ENCODE data around the gene MORF4L1. TPM values are rescaled to one million over a fixed set of nuclear protein-coding genes. Genes with fewer than 3 reads are reported as not detected.
A peak's percentile ranks its signal among the peaks of the same experiment; 100 is the strongest.

MORF4L1 gene
- total RNA-seq, 2 experiments from 2014 or later, result 463 to 496 TPM

- Mint-ChIP-seq H3K4me1 (ENCODE audit: low read depth) (no peaks in the 10 kb centered on the region), H3K36me3 (ENCODE audit: low read depth) (peaks cover 13% of the 10 kb centered on the region), H3K4me3 (no peak overlapping the region), H3K27ac (no peak overlapping the region), H3K9me3 (no peaks in the 10 kb centered on the region), H3K27me3 (no peaks in the 10 kb centered on the region)
- intact Hi-C loops (cut with DNase I, micrococcal nuclease), result no loop called here
- CTCF ChIA-PET, result no interaction called here
- peak in 1 of 14 experiments; percentile 15 for DNase-seq
- POLR2A ChIA-PET, result no interaction called here
- no peak overlapping the region for H3K4me3 ChIP-seq (ENCODE audit: low read length)
- H3K4me1 ChIP-seq (ENCODE audit: insufficient read depth, low read length), result no peaks in the 10 kb centered on the region
- H3K36me3 ChIP-seq (ENCODE audit: insufficient read depth, low read length), result peaks cover 27% of the 10 kb centered on the region
- no peak overlapping the region for H3K27ac ChIP-seq (ENCODE audit: low read depth in 1 of 2, low read length in 2 of 2)
- no peak for ATAC-seq (ENCODE audit: poor library complexity)
- no peaks in the 10 kb centered on the region for H3K27me3 ChIP-seq (ENCODE audit: control insufficient read depth in 1 of 2, insufficient read depth in 2 of 2, low read length in 2 of 2)
- no peaks in the 10 kb centered on the region for H3K9me3 ChIP-seq (ENCODE audit: control insufficient read depth in 1 of 2, insufficient read depth in 1 of 2, low read length in 2 of 2)
- no peak for TF ChIP-seq CTCF (IDR thresholded peaks at IDR 0.05)
Measured at GRCh38 chr15:78928616-78929093, 56.0 kb downstream of the MORF4L1 start.

GRCh38 chr15:78929536-78930264, 57.0 kb downstream of the MORF4L1 start:
- Histone ChIP-seq H3K27ac (ENCODE audit: low read depth in 1 of 2, low read length in 2 of 2) (no peak overlapping the region), H3K4me3 (ENCODE audit: low read length) (no peak overlapping the region), H3K4me1 (ENCODE audit: insufficient read depth, low read length) (no peaks in the 10 kb centered on the region), H3K9me3 (ENCODE audit: control insufficient read depth in 1 of 2, insufficient read depth in 1 of 2, low read length in 2 of 2) (no peaks in the 10 kb centered on the region), H3K36me3 (ENCODE audit: insufficient read depth, low read length) (peaks cover 27% of the 10 kb centered on the region), H3K27me3 (ENCODE audit: control insufficient read depth in 1 of 2, insufficient read depth in 2 of 2, low read length in 2 of 2) (no peaks in the 10 kb centered on the region)
- peak in 1 of 14 experiments; percentile 21 for DNase-seq
- no peaks in the 10 kb centered on the region for H3K4me1 Mint-ChIP-seq (ENCODE audit: low read depth)
- H3K27me3 Mint-ChIP-seq, result no peaks in the 10 kb centered on the region
- intact Hi-C loops (cut with DNase I, micrococcal nuclease), result no loop called here
- CTCF ChIA-PET, result no interaction called here
- POLR2A ChIA-PET, result no interaction called here
- H3K36me3 Mint-ChIP-seq (ENCODE audit: low read depth), result peaks cover 13% of the 10 kb centered on the region
- no peaks in the 10 kb centered on the region for H3K9me3 Mint-ChIP-seq
- TF ChIP-seq CTCF (IDR thresholded peaks at IDR 0.05), result no peak
- ATAC-seq (ENCODE audit: poor library complexity), result no peak
- no peak overlapping the region for H3K4me3 Mint-ChIP-seq
- H3K27ac Mint-ChIP-seq, result no peak overlapping the region

- no peaks in the 10 kb centered on the region for H3K4me1 ChIP-seq (ENCODE audit: insufficient read depth, low read length)
- DNase-seq (peak in 1 of 14 experiments; percentile 22), ATAC-seq (ENCODE audit: poor library complexity) (no peak)
- ChIA-PET POLR2A (interaction anchor here (0.5 kb wide), 1 partner anchor 468 kb away, joined by 3 read pairs; no protein-coding TSS in a partner anchor), CTCF (no interaction called here)
- no peak overlapping the region for H3K27ac Mint-ChIP-seq
- H3K4me1 Mint-ChIP-seq (ENCODE audit: low read depth), result no peaks in the 10 kb centered on the region
- H3K9me3 Mint-ChIP-seq, result no peaks in the 10 kb centered on the region
- no peak overlapping the region for H3K4me3 Mint-ChIP-seq
- no peak overlapping the region for H3K4me3 ChIP-seq (ENCODE audit: low read length)
- H3K36me3 ChIP-seq (ENCODE audit: insufficient read depth, low read length), result peaks cover 22% of the 10 kb centered on the region
- no peaks in the 10 kb centered on the region for H3K27me3 Mint-ChIP-seq
- no peaks in the 10 kb centered on the region for H3K27me3 ChIP-seq (ENCODE audit: control insufficient read depth in 1 of 2, insufficient read depth in 2 of 2, low read length in 2 of 2)
- H3K9me3 ChIP-seq (ENCODE audit: control insufficient read depth in 1 of 2, insufficient read depth in 1 of 2, low read length in 2 of 2), result no peaks in the 10 kb centered on the region
- H3K36me3 Mint-ChIP-seq (ENCODE audit: low read depth), result peaks cover 6% of the 10 kb centered on the region
- intact Hi-C loops (cut with DNase I, micrococcal nuclease), result no loop called here
- no peak overlapping the region for H3K27ac ChIP-seq (ENCODE audit: low read depth in 1 of 2, low read length in 2 of 2)
- TF ChIP-seq CTCF (IDR thresholded peaks at IDR 0.05), result no peak
Measured at GRCh38 chr15:78930577-78931388, 58.1 kb downstream of the MORF4L1 start.
